Mesodermal cell (in vitro differentiated cells): ENCODE data around the gene ZNF276.
"Not testable (repeated sequence)": the region's sequence is repeated elsewhere in the genome, so short reads cannot be mapped to it uniquely, and the experiment has no call there.

Experiments used
- H3K27ac ChIP-seq: 2 replicates; pipeline ENCODE4 v1.7.0; 2013; ENCODE audit warnings: mild to moderate bottlenecking, low read depth, low read length, moderate library complexity; ENCODE audit not compliant: severe bottlenecking
- H3K36me3 ChIP-seq: 2 replicates; pipeline ENCODE4 v1.7.1; 2013; ENCODE audit warnings: mild to moderate bottlenecking, low read length, moderate library complexity; ENCODE audit not compliant: control insufficient read depth, insufficient read depth
- H3K4me1 ChIP-seq: one replicate; pipeline ENCODE4 v1.7.1; 2013; ENCODE audit warnings: mild to moderate bottlenecking, low read length; ENCODE audit not compliant: insufficient read depth, control insufficient read depth, poor library complexity, severe bottlenecking
- H3K4me3 ChIP-seq: 2 replicates; pipeline ENCODE4 v1.7.0; 2013; ENCODE audit warnings: low read length, control low read depth, mild to moderate bottlenecking; ENCODE audit not compliant: insufficient read depth, poor library complexity, severe bottlenecking; ENCODE audit errors: extremely low read depth
- H3K9me3 ChIP-seq: 2 replicates; pipeline ENCODE4 v1.7.1; 2013; ENCODE audit warnings: mild to moderate bottlenecking, low read length, moderate library complexity; ENCODE audit not compliant: control insufficient read depth
- WGBS, 2 experiments: methylation state at CpG; one replicate each; pipeline ENCODE4 v1.1.5; 2013; ENCODE audit warnings: missing lambda C conversion rate in 2 of 2; ENCODE audit not compliant: insufficient coverage in 2 of 2; 5-methylcytosine and 5-hydroxymethylcytosine counted together

ZNF276 gene

DNA sequence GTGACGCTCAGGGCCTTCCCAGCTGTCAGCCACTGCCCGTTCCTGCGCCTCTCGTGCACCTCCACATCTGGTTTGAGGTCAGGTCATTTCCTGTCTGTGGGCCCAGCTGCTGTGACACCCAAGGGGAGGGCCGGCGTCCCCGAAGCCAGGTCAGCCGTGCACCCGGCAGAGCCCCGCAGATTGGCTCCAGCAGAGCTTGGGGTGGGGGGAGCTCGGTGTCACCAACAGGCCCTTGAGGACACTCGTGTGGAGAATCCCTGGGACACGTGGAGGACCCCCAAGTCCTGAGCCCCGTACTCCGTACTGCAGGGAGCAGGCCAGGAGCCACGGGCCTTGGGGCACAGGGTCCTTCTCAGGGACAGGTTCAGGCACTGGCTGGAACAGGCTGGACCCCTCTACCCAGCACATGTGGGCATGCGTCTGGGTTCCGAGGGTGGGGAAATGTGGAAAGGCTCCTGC, 24.6 kb upstream of the ZNF276 start:
- Histone ChIP-seq H3K36me3 (peaks cover 62% of the 10 kb centered on the region), H3K4me3 (no peak overlapping the region), H3K27ac (no peak overlapping the region), H3K4me1 (peaks cover 6% of the 10 kb centered on the region), H3K9me3 (no peaks in the 10 kb centered on the region)
- 92 to 93% methylated on average over 9 to 13 of the region's 18 CpGs for WGBS, 2 experiments

- Histone ChIP-seq H3K27ac (no peak overlapping the region), H3K9me3 (no peaks in the 10 kb centered on the region), H3K36me3 (peaks cover 57% of the 10 kb centered on the region), H3K4me3 (no peak overlapping the region), H3K4me1 (peaks cover 8% of the 10 kb centered on the region)
- WGBS, 2 experiments = 95 to 99% methylated on average over 19 of the region's 19 CpGs
Observed at GRCh38 chr16:89697161-89697615, 24.1 kb upstream of the ZNF276 start.

GRCh38 chr16:89697616-89698331, 23.6 kb upstream of the ZNF276 start:
- peaks cover 51% of the 10 kb centered on the region for H3K36me3 ChIP-seq

DNA sequence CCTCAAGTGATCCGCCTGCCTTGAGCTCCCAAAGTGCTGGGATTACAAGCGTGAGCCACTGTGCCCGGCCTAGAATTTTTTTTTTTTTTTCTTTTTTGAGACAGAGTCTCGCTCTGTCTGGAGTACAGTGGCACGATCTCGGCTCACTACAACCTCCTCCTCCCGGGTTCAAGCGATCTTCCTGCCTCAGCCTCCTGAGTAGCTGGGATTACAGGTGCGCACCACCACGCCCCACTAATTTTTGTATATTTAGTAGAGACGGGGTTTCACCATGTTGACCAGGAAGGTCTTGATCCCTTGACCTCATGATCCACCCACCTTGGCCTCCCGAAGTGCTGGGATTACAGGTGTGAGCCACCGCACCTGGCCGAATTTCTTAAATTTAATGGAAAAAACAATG, 22.6 kb upstream of the ZNF276 start:
- not testable (repeated sequence) for H3K9me3 ChIP-seq, H3K27ac ChIP-seq, H3K4me1 ChIP-seq, H3K4me3 ChIP-seq
- peaks cover 43% of the 10 kb centered on the region for H3K36me3 ChIP-seq
- WGBS, 2 experiments = 97 to 98% methylated on average over 9 to 11 of the region's 14 CpGs

More at GRCh38 chr16:89697616-89698331, 23.6 kb upstream of the ZNF276 start:
- Histone ChIP-seq H3K4me3 (no peak overlapping the region), H3K27ac (no peak overlapping the region), H3K4me1 (peaks cover 9% of the 10 kb centered on the region), H3K9me3 (no peaks in the 10 kb centered on the region)
- 94 to 95% methylated on average over 29 to 32 of the region's 32 CpGs for WGBS, 2 experiments

DNA sequence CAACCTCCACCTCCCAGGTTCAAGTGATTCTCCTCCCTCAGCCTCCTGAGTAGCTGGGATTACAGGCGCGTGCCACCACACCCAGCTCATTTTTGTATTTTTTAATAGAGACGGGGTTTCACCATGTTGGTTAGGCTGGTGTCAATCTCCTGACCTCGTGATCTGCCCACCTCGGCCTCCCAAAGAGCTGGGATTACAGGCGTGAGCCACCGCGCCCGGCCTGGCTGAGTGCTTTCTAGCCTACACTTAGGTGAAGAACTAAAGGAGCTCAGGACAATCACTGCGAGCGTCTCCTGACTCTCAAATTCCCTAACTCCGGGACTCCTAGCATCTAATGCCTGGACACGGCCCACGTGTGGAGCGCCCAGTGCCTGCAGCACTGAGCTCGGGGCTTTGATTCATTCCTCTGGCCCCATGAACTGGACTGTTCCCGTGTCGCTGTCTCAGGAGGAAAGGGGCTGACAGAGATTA, 21.7 kb upstream of the ZNF276 start:
- H3K4me1 ChIP-seq, H3K9me3 ChIP-seq: not testable (repeated sequence)
- peak overlapping the region; percentile 67 for H3K4me3 ChIP-seq
- peaks cover 34% of the 10 kb centered on the region for H3K36me3 ChIP-seq
- 74 to 76% methylated on average over 13 to 18 of the region's 18 CpGs for WGBS, 2 experiments
- peak overlapping the region; percentile 66 for H3K27ac ChIP-seq

GRCh38 chr16:89700100-89700648, 21.2 kb upstream of the ZNF276 start:
- Histone ChIP-seq H3K9me3 (no peaks in the 10 kb centered on the region), H3K36me3 (peaks cover 29% of the 10 kb centered on the region), H3K27ac (peak overlapping the region; percentile 86), H3K4me1 (peaks cover 9% of the 10 kb centered on the region), H3K4me3 (peak overlapping the region; percentile 67)
- WGBS, 2 experiments = 0 to 1% methylated on average over 30 of the region's 30 CpGs

DNA sequence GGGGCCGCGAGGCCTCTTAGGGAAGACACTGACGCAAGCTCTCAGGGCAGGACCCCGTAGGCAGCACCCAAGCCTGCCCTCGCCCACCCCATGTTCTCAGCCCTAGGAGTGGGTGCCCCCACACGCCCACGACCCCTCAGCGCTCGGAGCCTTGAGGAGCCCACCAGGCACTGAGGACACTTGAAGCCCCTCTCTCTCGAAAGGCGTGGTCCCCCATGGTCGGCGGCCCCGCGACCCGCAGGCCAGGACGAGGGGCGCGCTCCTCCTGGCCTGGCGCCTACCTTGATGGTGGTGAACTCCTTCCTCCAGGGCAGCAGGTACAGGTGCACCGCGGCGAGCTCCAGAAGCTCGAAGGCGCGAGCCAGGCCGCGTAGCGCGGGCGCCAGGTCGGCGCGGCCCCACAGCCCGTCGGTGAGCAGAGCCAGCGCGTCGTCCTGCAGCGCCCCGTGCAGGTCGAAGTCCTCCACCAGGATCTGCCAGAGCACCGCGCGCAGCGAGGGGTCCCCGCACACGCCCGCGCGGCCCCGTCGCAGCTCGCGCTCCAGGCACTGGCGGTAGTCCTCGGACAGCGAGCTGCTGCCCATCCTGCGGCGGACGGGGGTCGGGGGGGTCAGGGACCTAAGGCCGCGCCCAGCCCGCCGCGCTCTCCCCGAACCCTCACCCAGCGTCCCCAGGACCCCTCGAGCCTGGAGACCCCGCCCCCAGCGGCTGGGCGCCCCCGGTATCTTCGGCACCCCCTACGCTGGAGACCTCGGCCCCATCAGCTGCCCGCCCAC, 20.5 kb upstream of the ZNF276 start:
- Histone ChIP-seq H3K4me1 (peaks cover 9% of the 10 kb centered on the region), H3K4me3 (peak overlapping the region; percentile 67), H3K27ac (peak overlapping the region; percentile 86), H3K36me3 (peaks cover 28% of the 10 kb centered on the region), H3K9me3 (no peaks in the 10 kb centered on the region)
- WGBS, 2 experiments = 1 to 3% methylated on average over 44 to 58 of the region's 78 CpGs

GRCh38 chr16:89701425-89702406, 19.6 kb upstream of the ZNF276 start, which contains the start of gene SPATA2L:
Gene SPATA2L, minus strand, starts transcription at chr16:89701705. Its CDS starts 473 bp downstream, at chr16:89701232.
- H3K4me1 ChIP-seq = peaks cover 9% of the 10 kb centered on the region
- peak within 1 kb of the TSS; percentile 86 for H3K27ac ChIP-seq
- peaks cover 21% of the 10 kb centered on the region for H3K36me3 ChIP-seq
- H3K9me3 ChIP-seq = no peaks in the 10 kb centered on the region
- WGBS, 2 experiments = 1% methylated on average over 51 to 80 of the region's 97 CpGs
- H3K4me3 ChIP-seq = peak within 1 kb of the TSS; percentile 67

DNA sequence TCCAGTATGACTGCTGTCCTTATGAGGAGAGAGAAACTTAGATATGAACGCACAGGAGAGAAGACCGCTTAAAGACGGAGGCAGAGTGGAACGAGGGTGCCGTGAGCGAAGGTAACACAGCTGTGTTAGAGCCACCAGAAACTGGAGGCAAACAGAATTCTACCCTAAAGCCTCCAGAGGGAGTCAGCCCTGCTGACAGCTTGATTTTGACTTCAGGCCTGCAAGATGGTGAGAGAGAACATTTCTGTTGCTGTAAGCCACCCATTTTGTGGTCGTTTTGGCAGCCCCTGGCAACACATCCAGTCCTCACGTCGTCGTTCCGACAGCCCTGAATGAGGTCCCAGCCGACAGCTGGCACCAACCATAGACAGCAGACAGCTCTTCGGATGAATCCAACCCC, 17.1 kb upstream of the ZNF276 start:
- peaks cover 9% of the 10 kb centered on the region for H3K4me1 ChIP-seq
- H3K4me3 ChIP-seq = no peak overlapping the region
- 86 to 95% methylated on average over 13 of the region's 13 CpGs for WGBS, 2 experiments
- H3K9me3 ChIP-seq = no peaks in the 10 kb centered on the region
- H3K36me3 ChIP-seq = peaks cover 1% of the 10 kb centered on the region
- H3K27ac ChIP-seq = no peak overlapping the region

- 93 to 94% methylated on average over 11 to 13 of the region's 15 CpGs for WGBS, 2 experiments
- no peak overlapping the region for H3K4me3 ChIP-seq
Observed at GRCh38 chr16:89705006-89705405, 16.3 kb upstream of the ZNF276 start.

More at GRCh38 chr16:89705006-89705405, 16.3 kb upstream of the ZNF276 start:
- no peaks in the 10 kb centered on the region for H3K9me3 ChIP-seq
- peaks cover 9% of the 10 kb centered on the region for H3K4me1 ChIP-seq
- no peak overlapping the region for H3K27ac ChIP-seq
- H3K36me3 ChIP-seq = no peaks in the 10 kb centered on the region
